MM.1S (cell line): ENCODE measurements around the gene TTC7B.
"Not testable (repeated sequence)": the region's sequence is repeated elsewhere in the genome, so short reads cannot be mapped to it uniquely, and the experiment has no call there.

Experiments
- DNase-seq: peaks from one replicate; pipeline ENCODE4 v3.0.0-alpha.2; 2015
- H2AFZ ChIP-seq: fragments of 300-600 bp; sonication (generic); 2 replicates; pipeline ENCODE4 v1.6.0; 2016; ENCODE audit warnings: antibody characterized with exemption, low read length
- H3F3A ChIP-seq: fragments of 300-600 bp; sonication (generic); 2 replicates; pipeline ENCODE4 v1.6.1; 2016; ENCODE audit warnings: mild to moderate bottlenecking, antibody characterized with exemption, low read length, moderate library complexity, mixed read lengths; ENCODE audit not compliant: insufficient read depth
- H3K27ac ChIP-seq: fragments of 300-600 bp; sonication (generic); 2 replicates; pipeline ENCODE4 v1.5.1; 2016; ENCODE audit warnings: mild to moderate bottlenecking, low read length
- H3K27me3 ChIP-seq: fragments of 300-600 bp; sonication (generic); replicated peaks from 2 replicates; pipeline ENCODE4 v1.6.0; 2016; ENCODE audit warnings: low read length; ENCODE audit not compliant: insufficient read depth
- H3K36me3 ChIP-seq: fragments of 300-600 bp; sonication (generic); replicated peaks from 2 replicates; pipeline ENCODE4 v1.6.1; 2016; ENCODE audit warnings: mild to moderate bottlenecking, low read length, mixed read lengths; ENCODE audit not compliant: insufficient read depth
- H3K4me1 ChIP-seq: fragments of 300-600 bp; sonication (generic); 2 replicates; pipeline ENCODE4 v1.6.1; 2016; ENCODE audit warnings: low read length, mixed read lengths
- H3K4me2 ChIP-seq: fragments of 300-600 bp; sonication (generic); 2 replicates; pipeline ENCODE4 v1.6.0; 2016; ENCODE audit warnings: low read depth, low read length
- H3K4me3 ChIP-seq: fragments of 300-600 bp; sonication (generic); 2 replicates; pipeline ENCODE4 v1.5.1; 2016; ENCODE audit warnings: low read length, mixed read lengths
- H3K79me2 ChIP-seq: fragments of 300-600 bp; sonication (generic); 2 replicates; pipeline ENCODE4 v1.6.1; 2016; ENCODE audit warnings: mixed run types, low read length, mixed read lengths
- H3K9ac ChIP-seq: fragments of 300-600 bp; sonication (generic); 2 replicates; pipeline ENCODE4 v1.6.1; 2016; ENCODE audit warnings: low read length, mixed read lengths
- H3K9me2 ChIP-seq: fragments of 300-600 bp; sonication (generic); replicated peaks from 2 replicates; pipeline ENCODE4 v1.6.1; 2016; ENCODE audit warnings: mild to moderate bottlenecking, low read length, mixed read lengths; ENCODE audit not compliant: insufficient read depth
- H3K9me3 ChIP-seq: fragments of 300-600 bp; sonication (generic); replicated peaks from 2 replicates; pipeline ENCODE4 v1.6.1; 2016; ENCODE audit warnings: mild to moderate bottlenecking, low read length, mixed read lengths; ENCODE audit not compliant: insufficient read depth
- H4K20me1 ChIP-seq: fragments of 300-600 bp; sonication (generic); 2 replicates; pipeline ENCODE4 v1.6.1; 2016; ENCODE audit warnings: mild to moderate bottlenecking, low read length, moderate library complexity, mixed read lengths; ENCODE audit not compliant: insufficient read depth
- CTCF ChIP-seq: fragments of 300-600 bp; sonication (generic); IDR thresholded peaks from 2 replicates; pipeline ENCODE4 v1.5.1; 2016; ENCODE audit warnings: antibody characterized with exemption, low read length, mixed read lengths
- EZH2 ChIP-seq: fragments of 300-600 bp; sonication (generic); optimal IDR thresholded peaks from 2 replicates; pipeline ENCODE3; 2017; ENCODE audit warnings: low read depth, mild to moderate bottlenecking, antibody characterized with exemption, low read length, mixed read lengths
- EZH2phosphoT487 ChIP-seq: fragments of 300-600 bp; sonication (generic); IDR thresholded peaks from 2 replicates; pipeline ENCODE4 v1.6.1; 2018; ENCODE audit warnings: antibody characterized with exemption, low read length

Gene TTC7B

GRCh38 chr14:90857866-90858265 lies 41.6 kb upstream of the TTC7B start:
- Histone ChIP-seq H2AFZ (no peak overlapping the region), H4K20me1 (no peaks in the 10 kb centered on the region), H3K27ac (no peak overlapping the region), H3K9ac (no peak overlapping the region), H3K4me1 (no peaks in the 10 kb centered on the region), H3K36me3 (no peaks in the 10 kb centered on the region), H3K9me3 (no peaks in the 10 kb centered on the region), H3K79me2 (no peaks in the 10 kb centered on the region), H3K4me2 (no peak overlapping the region), H3K9me2 (no peaks in the 10 kb centered on the region), H3K4me3 (no peak overlapping the region), H3F3A (no peaks in the 10 kb centered on the region), H3K27me3 (no peaks in the 10 kb centered on the region)
- TF ChIP-seq EZH2phosphoT487 (no peak), EZH2 (no peak), CTCF (no peak)
- DNase-seq: no peak

DNA sequence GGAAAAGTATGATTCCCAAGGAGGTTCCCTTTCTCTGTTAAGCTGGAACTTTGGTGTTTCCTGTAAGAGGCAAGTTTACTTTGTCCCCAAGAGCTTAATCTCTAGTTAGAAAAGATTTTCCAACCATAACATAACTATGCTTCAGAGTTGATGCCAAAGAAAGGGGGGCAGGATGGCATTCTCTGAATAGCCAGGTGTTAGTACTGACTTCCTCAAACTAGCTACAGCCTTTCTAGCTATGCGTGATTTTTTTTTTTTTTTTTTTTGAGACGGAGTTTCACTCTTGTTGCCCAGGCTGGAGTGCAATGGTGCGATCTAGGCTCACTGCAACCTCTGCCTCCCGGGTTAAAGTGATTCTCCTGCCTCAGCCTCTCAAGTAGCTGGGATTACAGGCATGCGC lies 39.9 kb upstream of the TTC7B start:
- not testable (repeated sequence) for H3K36me3 ChIP-seq, H3K4me1 ChIP-seq, H3K4me2 ChIP-seq, H3F3A ChIP-seq, H3K9me2 ChIP-seq, H3K4me3 ChIP-seq, H3K27ac ChIP-seq, H4K20me1 ChIP-seq, H3K9ac ChIP-seq, H3K9me3 ChIP-seq, H3K79me2 ChIP-seq, H3K27me3 ChIP-seq, H2AFZ ChIP-seq
- DNase-seq: peak; percentile 38

DNA sequence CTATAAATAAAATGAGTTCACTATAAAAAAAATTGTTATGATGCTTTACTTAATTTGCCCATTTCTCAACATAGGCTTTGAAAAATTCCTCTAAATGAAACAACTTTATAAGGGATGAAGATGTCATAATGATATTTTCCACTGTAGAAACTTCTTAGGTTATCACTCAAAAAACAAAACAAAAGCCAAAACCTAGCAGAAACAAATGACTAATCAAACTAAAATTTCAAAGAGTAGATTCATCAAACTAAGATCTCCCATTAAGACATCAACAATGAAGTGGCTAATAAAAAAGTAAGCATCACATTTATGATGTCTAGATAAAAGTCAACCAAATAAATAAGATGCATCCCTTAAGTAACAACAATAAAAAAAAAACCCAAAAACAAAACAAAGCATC lies 36.9 kb upstream of the TTC7B start:
- H2AFZ ChIP-seq: no peak overlapping the region
- no peaks in the 10 kb centered on the region for H4K20me1 ChIP-seq

More for the DNA sequence above, 36.9 kb upstream of the TTC7B start:
- no peaks in the 10 kb centered on the region for H3F3A ChIP-seq
- H3K9me2 ChIP-seq: no peaks in the 10 kb centered on the region
- H3K4me3 ChIP-seq: no peak overlapping the region
- TF ChIP-seq EZH2phosphoT487: no peak
- TF ChIP-seq EZH2: no peak
- TF ChIP-seq CTCF: no peak
- DNase-seq: no peak
- no peaks in the 10 kb centered on the region for H3K9me3 ChIP-seq
- no peaks in the 10 kb centered on the region for H3K27me3 ChIP-seq
- H3K4me1 ChIP-seq: no peaks in the 10 kb centered on the region
- no peak overlapping the region for H3K4me2 ChIP-seq
- H3K27ac ChIP-seq: no peak overlapping the region
- H3K9ac ChIP-seq: no peak overlapping the region
- H3K79me2 ChIP-seq: no peaks in the 10 kb centered on the region
- H3K36me3 ChIP-seq: no peaks in the 10 kb centered on the region
